Ishikawa (cell line): ENCODE measurements around the gene KRT20.

Experiments
- CEBPB ChIP-seq: IDR thresholded peaks from 2 replicates; pipeline ENCODE4 v1.6.1; 2012
- CREB1 ChIP-seq: IDR thresholded peaks from 2 replicates; pipeline ENCODE4 v1.6.1; 2012; ENCODE audit warnings: low read depth
- EGR1 ChIP-seq: IDR thresholded peaks from 2 replicates; pipeline ENCODE4 v1.6.1; 2012
- FOXM1 ChIP-seq: IDR thresholded peaks from 2 replicates; pipeline ENCODE4 v1.6.1; 2012; ENCODE audit warnings: low read depth, borderline replicate concordance
- MAX ChIP-seq: IDR thresholded peaks from 2 replicates; pipeline ENCODE4 v1.6.1; 2012
- NFIC ChIP-seq: IDR thresholded peaks from 2 replicates; pipeline ENCODE4 v1.6.1; 2012
- RAD21 ChIP-seq: IDR thresholded peaks from 2 replicates; pipeline ENCODE4 v1.6.1; 2012; ENCODE audit warnings: low read depth
- REST ChIP-seq: IDR thresholded peaks from 2 replicates; pipeline ENCODE4 v1.6.1; 2012; ENCODE audit warnings: low read depth, mild to moderate bottlenecking
- TEAD4 ChIP-seq: IDR thresholded peaks from 2 replicates; pipeline ENCODE4 v1.6.1; 2012
- USF1 ChIP-seq: IDR thresholded peaks from 2 replicates; pipeline ENCODE4 v1.6.1; 2012
- YY1 ChIP-seq: IDR thresholded peaks from 2 replicates; pipeline ENCODE4 v1.6.1; 2012; ENCODE audit warnings: low read depth

- TF ChIP-seq YY1 (no peak), EGR1 (no peak), RAD21 (no peak), USF1 (no peak), REST (no peak), MAX (no peak), CEBPB (no peak), TEAD4 (no peak), FOXM1 (no peak), CREB1 (no peak), NFIC (no peak)
Measured at GRCh38 chr17:40862985-40863733, 21.9 kb downstream of the KRT20 start.
